K562 (cell line): ENCODE measurements around the gene LAMA3. TPM values are rescaled to one million over a fixed set of nuclear protein-coding genes. Genes with fewer than 3 reads are reported as not detected.

ENCODE experiments used
- ATAC-seq: fragments of 200-7000 bp; cut with Tn5 transposase; 3 replicates; pipeline ENCODE4 v1.9.1; 2020; ENCODE audit warnings: moderate library complexity
- BruUV-seq: library from RNA; stranded (reverse); fragments of 400-500 nt; replicated peaks from 2 replicates; lab custom pipeline; 2021; lab: Mats Ljungman, UMichigan
- CTCF ChIA-PET: fragments of 300-600 bp; formaldehyde crosslinking; extraction: SDS; loops from one replicate; lab custom pipeline; 2021; ENCODE audit warnings: low intra/inter-chr PET ratio; lab: Yijun Ruan, JAX
- POLR2A ChIA-PET: fragments of 300-600, 350-650 bp; sonication (Branson Sonifier 250); formaldehyde crosslinking; extraction: SDS; loops from one replicate; lab custom pipeline; 2021; ENCODE audit warnings: antibody characterized with exemption, inconsistent platforms; lab: Yijun Ruan, JAX
- DNase-seq, 4 experiments: peaks; one replicate each; pipeline versions ENCODE4 v3.0.0 to v3.0.0-alpha.2; 2011 to 2018; ENCODE audit warnings: low spot score in 3 of 4, mixed read lengths in 3 of 4; ENCODE audit errors: extremely low read depth in 1 of 4
- FAIRE-seq: peaks from 2 replicates; lab custom pipeline; 2011; peaks lifted over from hg19 to GRCh38; lab: Jason Lieb, UNC
- H2AFZ ChIP-seq: 2 replicates; pipeline ENCODE4 v1.6.0; 2011; ENCODE audit warnings: low read depth, low read length, control low read depth, inconsistent platforms
- H3K27ac ChIP-seq: fragments of 200-600 bp; 3 replicates; pipeline ENCODE4 v1.8.0; 2011; ENCODE audit warnings: low read depth, mild to moderate bottlenecking, control low read depth, inconsistent platforms, low read length, moderate library complexity, mixed read lengths; ENCODE audit errors: extremely low read depth
- H3K27me3 ChIP-seq, 2 experiments: fragments of 300-600 bp in 1 of 2; 2 replicates in 1 of 2; 3 replicates in 1 of 2; pipeline versions ENCODE4 v1.6.0 to v1.8.0; 2011; ENCODE audit warnings: inconsistent platforms in 2 of 2, low read length in 2 of 2, mild to moderate bottlenecking in 1 of 2, mixed read lengths in 1 of 2, moderate library complexity in 1 of 2; ENCODE audit not compliant: control insufficient read depth in 2 of 2, insufficient read depth in 2 of 2
- H3K36me3 ChIP-seq: fragments of 300-600 bp; 3 replicates; pipeline ENCODE4 v1.8.0; 2011; ENCODE audit warnings: mild to moderate bottlenecking, low read length, inconsistent platforms; ENCODE audit not compliant: control insufficient read depth, insufficient read depth
- H3K4me1 ChIP-seq, 2 experiments: fragments of 200-600 bp in 1 of 2; replicated peaks in 1 of 2; 2 replicates in 1 of 2; 3 replicates in 1 of 2; pipeline versions ENCODE4 v1.5.1 to v1.8.0; 2011; ENCODE audit warnings: inconsistent platforms in 2 of 2, low read length in 2 of 2, mild to moderate bottlenecking in 1 of 2, mixed read lengths in 1 of 2, moderate library complexity in 1 of 2; ENCODE audit not compliant: control insufficient read depth in 2 of 2, insufficient read depth in 2 of 2
- H3K4me2 ChIP-seq: 2 replicates; pipeline ENCODE4 v1.6.1; 2011; ENCODE audit warnings: low read length, control low read depth, inconsistent platforms, mixed read lengths; ENCODE audit not compliant: insufficient read depth
- H3K4me3 ChIP-seq: fragments of 200-600 bp; sonication (generic), shearing (Covaris generic); 2 replicates; pipeline ENCODE4 v1.5.1; 2016; ENCODE audit warnings: control low read depth, inconsistent platforms
- H3K79me2 ChIP-seq: fragments of 200-600 bp; 3 replicates; pipeline ENCODE4 v1.8.0; 2011; ENCODE audit warnings: low read length, inconsistent platforms; ENCODE audit not compliant: control insufficient read depth, insufficient read depth
- H3K9ac ChIP-seq, 2 experiments: 2 replicates each; pipeline versions ENCODE4 v1.6.0 to v1.6.1; 2011; ENCODE audit warnings: low read depth in 2 of 2, low read length in 2 of 2, control low read depth in 1 of 2, inconsistent platforms in 1 of 2, mild to moderate bottlenecking in 1 of 2, mixed read lengths in 1 of 2; ENCODE audit not compliant: insufficient read depth in 1 of 2
- H3K9me1 ChIP-seq: one replicate; pipeline ENCODE4 v1.6.0; 2011; ENCODE audit warnings: inconsistent platforms, mild to moderate bottlenecking, low read length, moderate library complexity; ENCODE audit not compliant: control insufficient read depth, insufficient read depth
- H3K9me3 ChIP-seq: replicated peaks from 2 replicates; pipeline ENCODE4 v1.5.1; 2011; ENCODE audit warnings: low read depth, low read length, inconsistent platforms; ENCODE audit not compliant: control insufficient read depth, insufficient read depth
- H4K20me1 ChIP-seq: replicated peaks from 2 replicates; pipeline ENCODE4 v1.6.1; 2011; ENCODE audit warnings: low read length, inconsistent platforms, mixed read lengths; ENCODE audit not compliant: control insufficient read depth, insufficient read depth
- WGBS: fragments of 100-300 bp; shearing (Covaris generic); methylation state at CpG from one replicate; pipeline ENCODE4 v1.1.6; 2016; ENCODE audit warnings: low coverage, mixed read lengths; ENCODE audit not compliant: insufficient coverage; ENCODE audit errors: missing lambda C conversion rate; 5-methylcytosine and 5-hydroxymethylcytosine counted together
- in situ Hi-C: fragments of 300-500 bp; cut with MboI; formaldehyde crosslinking; loops from 4 replicates; pipeline ENCODE4 v1.15.0; 2018; ENCODE audit warnings: inconsistent platforms, mixed read lengths
- intact Hi-C: fragments of 100-400 bp; cut with micrococcal nuclease; formaldehyde crosslinking; loops from 2 replicates; pipeline ENCODE4 v1.14.2; 2022
- polyA plus RNA-seq, 8 experiments: library from polyadenylated mRNA; depleted of rRNA in 4 of 8; stranded (reverse) in 5 of 8; unstranded in 3 of 8; fragments of >200 nt; fragmentation: Nextera tagmentation in 2 of 8; fragmentation: Illumina TruSeq in 1 of 8; extraction: Ambion mirVana in 2 of 8; extraction: Trizol in 1 of 8; gene quantifications; 2 replicates each; pipeline versions ENCODE4 v1.2.1 to v1.2.3, GENCODE V29; 2011 to 2014; ENCODE audit warnings: inconsistent platforms in 1 of 8, missing spikeins in 1 of 8
- total RNA-seq, 7 experiments: library from RNA; depleted of rRNA in 6 of 7; stranded (reverse); fragments of >200 nt in 6 of 7; fragmentation: Illumina TruSeq in 2 of 7; extraction: Trizol in 2 of 7; gene quantifications; 2 replicates each; pipeline versions ENCODE4 v1.2.1 to v1.2.3, GENCODE V29; 2011 to 2021; ENCODE audit warnings: low replicate concordance in 1 of 7
- TF ChIP-seq, protein P1 (sequence below): fragments of 250-450 bp; sonication (Bioruptor Pico); IDR thresholded peaks from 2 replicates; pipeline ENCODE4 v1.8.0; 2022; ENCODE audit warnings: inconsistent platforms
- TF ChIP-seq, protein P2 (sequence below): IDR thresholded peaks from 3 replicates; pipeline ENCODE4 v1.6.1; 2011; ENCODE audit warnings: borderline replicate concordance, mild to moderate bottlenecking; ENCODE audit not compliant: insufficient read length, insufficient read depth
- TF ChIP-seq, protein P3 (sequence below): sonication (generic); formaldehyde crosslinking; IDR thresholded peaks from 2 replicates; pipeline ENCODE4 v1.8.1; 2022; ENCODE audit warnings: missing genetic modification reagents

Gene LAMA3
- total and polyA plus RNA-seq, 9 of the 15 experiments (the other 6 are each of a cell fraction or from before 2014, with no cell fraction given) = 0.07 TPM; not detected in 8

DNA sequence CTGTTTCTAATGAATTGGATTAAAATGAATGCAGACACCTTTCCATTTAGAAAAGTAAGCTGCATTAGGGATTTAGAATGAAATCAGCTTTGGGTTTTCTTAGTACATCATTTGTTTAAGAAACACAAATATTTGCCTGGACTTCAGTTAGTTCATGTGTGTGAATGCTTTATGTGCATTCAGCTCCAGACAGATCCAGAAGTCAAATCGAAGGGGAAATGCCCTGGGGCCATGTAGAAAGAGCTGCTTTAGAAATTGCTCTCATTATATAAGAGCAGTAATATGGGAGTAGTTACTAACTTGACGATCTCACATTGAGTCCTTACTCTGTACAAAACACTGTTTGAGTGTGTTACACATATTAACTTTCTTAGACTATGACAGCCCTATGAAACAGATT is 237.3 kb downstream of the LAMA3 start:
- H3K9me1 ChIP-seq = no peaks in the 10 kb centered on the region
- in situ Hi-C loops = no loop called here

More for the DNA sequence above, 237.3 kb downstream of the LAMA3 start:
- Histone ChIP-seq H3K4me2 (no peak overlapping the region), H4K20me1 (no peaks in the 10 kb centered on the region), H3K36me3 (no peaks in the 10 kb centered on the region), H3K27ac (no peak overlapping the region), H3K9me3 (no peaks in the 10 kb centered on the region), H3K79me2 (no peaks in the 10 kb centered on the region), H3K4me1 (no peaks in the 10 kb centered on the region), H3K27me3 (no peaks in the 10 kb centered on the region; a peak in 2 of 5 replicates), H2AFZ (no peak overlapping the region), H3K9ac (no peak overlapping the region), H3K4me3 (no peak overlapping the region)
- CTCF ChIA-PET = no interaction called here
- no TSS peak for BruUV-seq
- ATAC-seq = no peak
- TF ChIP-seq, protein P1, sequence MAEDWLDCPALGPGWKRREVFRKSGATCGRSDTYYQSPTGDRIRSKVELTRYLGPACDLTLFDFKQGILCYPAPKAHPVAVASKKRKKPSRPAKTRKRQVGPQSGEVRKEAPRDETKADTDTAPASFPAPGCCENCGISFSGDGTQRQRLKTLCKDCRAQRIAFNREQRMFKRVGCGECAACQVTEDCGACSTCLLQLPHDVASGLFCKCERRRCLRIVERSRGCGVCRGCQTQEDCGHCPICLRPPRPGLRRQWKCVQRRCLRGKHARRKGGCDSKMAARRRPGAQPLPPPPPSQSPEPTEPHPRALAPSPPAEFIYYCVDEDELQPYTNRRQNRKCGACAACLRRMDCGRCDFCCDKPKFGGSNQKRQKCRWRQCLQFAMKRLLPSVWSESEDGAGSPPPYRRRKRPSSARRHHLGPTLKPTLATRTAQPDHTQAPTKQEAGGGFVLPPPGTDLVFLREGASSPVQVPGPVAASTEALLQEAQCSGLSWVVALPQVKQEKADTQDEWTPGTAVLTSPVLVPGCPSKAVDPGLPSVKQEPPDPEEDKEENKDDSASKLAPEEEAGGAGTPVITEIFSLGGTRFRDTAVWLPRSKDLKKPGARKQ = no peak
- TF ChIP-seq, protein P2, sequence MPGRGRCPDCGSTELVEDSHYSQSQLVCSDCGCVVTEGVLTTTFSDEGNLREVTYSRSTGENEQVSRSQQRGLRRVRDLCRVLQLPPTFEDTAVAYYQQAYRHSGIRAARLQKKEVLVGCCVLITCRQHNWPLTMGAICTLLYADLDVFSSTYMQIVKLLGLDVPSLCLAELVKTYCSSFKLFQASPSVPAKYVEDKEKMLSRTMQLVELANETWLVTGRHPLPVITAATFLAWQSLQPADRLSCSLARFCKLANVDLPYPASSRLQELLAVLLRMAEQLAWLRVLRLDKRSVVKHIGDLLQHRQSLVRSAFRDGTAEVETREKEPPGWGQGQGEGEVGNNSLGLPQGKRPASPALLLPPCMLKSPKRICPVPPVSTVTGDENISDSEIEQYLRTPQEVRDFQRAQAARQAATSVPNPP = no peak
- TF ChIP-seq, protein P3, sequence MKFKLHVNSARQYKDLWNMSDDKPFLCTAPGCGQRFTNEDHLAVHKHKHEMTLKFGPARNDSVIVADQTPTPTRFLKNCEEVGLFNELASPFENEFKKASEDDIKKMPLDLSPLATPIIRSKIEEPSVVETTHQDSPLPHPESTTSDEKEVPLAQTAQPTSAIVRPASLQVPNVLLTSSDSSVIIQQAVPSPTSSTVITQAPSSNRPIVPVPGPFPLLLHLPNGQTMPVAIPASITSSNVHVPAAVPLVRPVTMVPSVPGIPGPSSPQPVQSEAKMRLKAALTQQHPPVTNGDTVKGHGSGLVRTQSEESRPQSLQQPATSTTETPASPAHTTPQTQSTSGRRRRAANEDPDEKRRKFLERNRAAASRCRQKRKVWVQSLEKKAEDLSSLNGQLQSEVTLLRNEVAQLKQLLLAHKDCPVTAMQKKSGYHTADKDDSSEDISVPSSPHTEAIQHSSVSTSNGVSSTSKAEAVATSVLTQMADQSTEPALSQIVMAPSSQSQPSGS (CRISPR knock-in tag) = no peak
- no peak for FAIRE-seq
- POLR2A ChIA-PET = interaction anchor here (1.5 kb wide), 2 partner anchors 11 to 112 kb away, joined by 3 read pairs; no protein-coding TSS in a partner anchor
- DNase-seq = no peak
- WGBS = 0% methylated on average over 2 of the region's 2 CpGs
- intact Hi-C loops = no loop called here
